T-cell (primary cell): Measurements from ENCODE around the gene RHOT2. TPM values are rescaled to one million over a fixed set of nuclear protein-coding genes. Genes with fewer than 3 reads are reported as not detected.

Source experiments
- ATAC-seq, 4 experiments: fragments of 200-7000 bp in 3 of 4; fragments of 150-1000 bp in 1 of 4; cut with Tn5 transposase; replicated peaks in 1 of 4; 1 replicate in 3 of 4; 2 replicates in 1 of 4; pipeline ENCODE4 v1.10.0; 2021; ENCODE audit warnings: moderate library complexity in 3 of 4, mild to moderate bottlenecking in 2 of 4, moderate number of reproducible peaks in 1 of 4
- CTCF ChIA-PET, 2 donors: fragments of 300-600 bp; sonication (Branson Sonifier 250); formaldehyde crosslinking; loops; one replicate each; lab custom pipeline; 2022; ENCODE audit warnings: antibody characterized with exemption in 2 of 2; lab: Charles Lee
- POLR2A ChIA-PET, 2 donors: fragments of 300-600 bp; sonication (Branson Sonifier 250); formaldehyde crosslinking; loops; one replicate each; lab custom pipeline; 2022; ENCODE audit warnings: antibody characterized with exemption in 2 of 2; lab: Charles Lee
- DNase-seq, 35 experiments: peaks; one replicate each; pipeline versions ENCODE4 v3.0.0 to v3.0.0-alpha.2; 2013 to 2023
- H3K27ac ChIP-seq: one replicate; pipeline ENCODE4 v1.5.1; 2013; ENCODE audit warnings: low read length
- H3K27me3 ChIP-seq, 2 experiments: replicated peaks in 1 of 2; 1 replicate in 1 of 2; 2 replicates in 1 of 2; pipeline versions ENCODE4 v1.6.1 to v1.7.0; 2013; ENCODE audit warnings: low read length in 1 of 2, mixed read lengths in 1 of 2; ENCODE audit not compliant: control insufficient read depth in 2 of 2, insufficient read depth in 2 of 2; ENCODE audit errors: extremely low read depth in 1 of 2
- H3K36me3 ChIP-seq, 2 donors: 1 replicate in 1 of 2; 2 replicates in 1 of 2; pipeline versions ENCODE4 v1.6.1 to v1.7.0; 2013; ENCODE audit warnings: low read length in 1 of 2; ENCODE audit not compliant: control insufficient read depth in 2 of 2, insufficient read depth in 1 of 2; ENCODE audit errors: extremely low read depth in 1 of 2
- H3K4me1 ChIP-seq, 2 experiments: 1 replicate in 1 of 2; 2 replicates in 1 of 2; pipeline versions ENCODE4 v1.6.1 to v1.7.0; 2013; ENCODE audit warnings: low read length in 2 of 2, mixed read lengths in 1 of 2; ENCODE audit not compliant: insufficient read depth in 2 of 2, control insufficient read depth in 1 of 2; ENCODE audit errors: extremely low read depth in 1 of 2
- H3K4me3 ChIP-seq, 2 donors: 1 replicate in 1 of 2; 2 replicates in 1 of 2; pipeline versions ENCODE4 v1.5.1 to v1.7.0; 2013; ENCODE audit warnings: mild to moderate bottlenecking in 2 of 2, low read length in 1 of 2, moderate library complexity in 1 of 2; ENCODE audit not compliant: control insufficient read depth in 1 of 2; ENCODE audit errors: extremely low read depth in 1 of 2
- H3K9me3 ChIP-seq: 2 replicates; pipeline ENCODE4 v1.7.0; 2013
- H3K27ac Mint-ChIP-seq, 2 donors: one replicate each; pipeline ENCODE4 v1.8.0; 2020 to 2021; ENCODE audit warnings: mild to moderate bottlenecking in 2 of 2, mixed read lengths in 2 of 2
- H3K27me3 Mint-ChIP-seq, 2 donors: one replicate each; pipeline ENCODE4 v1.8.0; 2021 to 2022; ENCODE audit warnings: mixed read lengths in 2 of 2
- H3K36me3 Mint-ChIP-seq: one replicate; pipeline ENCODE4 v1.8.0; 2021; ENCODE audit warnings: mixed read lengths
- H3K4me1 Mint-ChIP-seq, 3 donors: one replicate each; pipeline ENCODE4 v1.8.0; 2020 to 2022; ENCODE audit warnings: mixed read lengths in 3 of 3, mild to moderate bottlenecking in 1 of 3
- H3K4me3 Mint-ChIP-seq, 3 donors: one replicate each; pipeline ENCODE4 v1.8.0; 2020 to 2022; ENCODE audit warnings: mild to moderate bottlenecking in 3 of 3, mixed read lengths in 3 of 3, moderate library complexity in 3 of 3
- H3K9me3 Mint-ChIP-seq, 3 donors: one replicate each; pipeline ENCODE4 v1.8.0; 2020 to 2022; ENCODE audit warnings: mixed read lengths in 3 of 3
- WGBS: methylation state at CpG from one replicate; pipeline ENCODE4 v1.1.5; 2013; ENCODE audit warnings: missing lambda C conversion rate; ENCODE audit not compliant: insufficient coverage; 5-methylcytosine and 5-hydroxymethylcytosine counted together
- total RNA-seq, 35 experiments: library from RNA in 6 of 35; stranded (reverse) in 6 of 35; fragments of 120-200 nt in 1 of 35; gene quantifications; one replicate each; pipeline versions ENCODE4 v1.2.1 to v1.2.4 and lab custom pipeline; 2013 to 2026

The RHOT2 gene
- total RNA-seq, 5 donors from 2014 or later (not counting 1 experiment from before 2014, with no cell fraction given) = 181 to 320 (median 286) TPM

DNA sequence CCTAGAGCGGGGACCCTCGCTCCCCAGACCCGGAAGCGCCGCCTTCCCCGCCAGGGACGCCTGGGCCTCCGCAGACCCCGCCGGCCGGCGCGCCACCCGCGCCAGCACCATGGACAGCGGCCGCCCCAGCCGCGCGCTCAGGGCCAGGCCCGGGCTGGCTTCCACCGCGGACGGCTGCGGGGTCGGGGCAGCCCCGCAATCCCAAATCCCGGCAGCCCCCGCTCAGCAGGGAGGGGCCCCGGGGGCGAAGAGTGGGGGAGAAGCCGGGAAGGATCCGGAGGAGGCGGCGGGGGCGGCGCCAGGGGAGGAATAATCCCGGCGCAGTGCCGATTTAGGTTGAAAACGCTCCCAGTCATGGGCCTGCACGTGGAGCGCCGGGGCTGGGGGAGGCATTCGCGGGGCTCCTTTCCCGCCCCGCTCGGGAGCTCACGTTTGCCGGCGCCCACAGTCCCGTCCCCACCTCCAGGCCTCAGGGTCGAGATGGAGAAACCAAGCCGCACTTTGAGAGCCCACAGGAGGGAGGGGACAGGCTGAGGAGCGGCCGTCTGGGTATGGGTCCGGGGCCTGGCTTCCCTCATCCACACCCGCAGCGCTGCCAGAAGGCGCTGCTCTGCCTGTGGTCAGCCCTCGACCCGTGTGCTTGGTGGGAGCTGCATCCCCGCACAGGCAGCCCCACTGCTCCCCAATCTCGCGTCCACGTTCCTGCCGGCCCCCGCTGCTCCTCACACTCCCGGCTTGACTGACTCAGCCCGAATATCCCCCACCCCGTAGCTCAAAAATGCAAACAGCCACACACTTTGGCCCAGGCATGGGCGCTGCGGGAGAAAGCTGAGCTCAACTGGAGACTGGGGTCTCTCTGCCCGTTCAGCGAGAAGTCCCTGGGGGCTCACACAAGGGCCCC is 33.0 kb downstream of the RHOT2 start:
- no peaks in the 10 kb centered on the region for H3K9me3 Mint-ChIP-seq
- H3K36me3 Mint-ChIP-seq = no peaks in the 10 kb centered on the region
- no peak overlapping the region for H3K4me3 ChIP-seq
- H3K36me3 ChIP-seq = no peaks in the 10 kb centered on the region
- no peak overlapping the region for H3K27ac ChIP-seq
- H3K27me3 Mint-ChIP-seq = peaks cover 8 to 24% of the 10 kb centered on the region in 2 donors
- 7% methylated on average over 66 of the region's 76 CpGs for WGBS
- no peak overlapping the region for H3K4me3 Mint-ChIP-seq
- POLR2A ChIA-PET = no interaction called here
- peaks cover 8 to 54% of the 10 kb centered on the region in 2 experiments for H3K4me1 ChIP-seq
- H3K27ac Mint-ChIP-seq = no peak overlapping the region
- ATAC-seq = peak; percentile 51 to 73 (median 58)
- H3K4me1 Mint-ChIP-seq = peaks cover 7 to 28% (median 17%) of the 10 kb centered on the region in 3 donors
- CTCF ChIA-PET = no interaction called here
- H3K27me3 ChIP-seq = peaks cover 0 to 69% of the 10 kb centered on the region in 2 experiments
- no peaks in the 10 kb centered on the region for H3K9me3 ChIP-seq
- peak in 16 of 35 experiments; percentile 17 to 74 (median 44) for DNase-seq

- POLR2A ChIA-PET = no interaction called here
- Histone ChIP-seq H3K4me3 (no peak overlapping the region), H3K36me3 (no peaks in the 10 kb centered on the region), H3K27me3 (peaks cover 0 to 78% of the 10 kb centered on the region in 2 experiments), H3K27ac (no peak overlapping the region), H3K9me3 (no peaks in the 10 kb centered on the region), H3K4me1 (peaks cover 3 to 53% of the 10 kb centered on the region in 2 experiments)
- peaks cover 12 to 36% of the 10 kb centered on the region in 2 donors for H3K27me3 Mint-ChIP-seq
- H3K4me1 Mint-ChIP-seq = peaks cover 0 to 29% (median 14%) of the 10 kb centered on the region in 3 donors
- WGBS = 86% methylated on average over 19 of the region's 19 CpGs
- H3K4me3 Mint-ChIP-seq = no peak overlapping the region
- DNase-seq = no peak
- H3K27ac Mint-ChIP-seq = no peak overlapping the region
- no peaks in the 10 kb centered on the region for H3K9me3 Mint-ChIP-seq
- CTCF ChIA-PET = no interaction called here
- ATAC-seq = no peak
- H3K36me3 Mint-ChIP-seq = no peaks in the 10 kb centered on the region
Observed at GRCh38 chr16:702341-702740, 34.4 kb downstream of the RHOT2 start.

- POLR2A ChIA-PET = no interaction called here
- Histone ChIP-seq H3K27me3 (peaks cover 1 to 82% of the 10 kb centered on the region in 2 experiments), H3K27ac (no peak overlapping the region), H3K4me1 (peaks cover 3 to 48% of the 10 kb centered on the region in 2 experiments), H3K36me3 (no peaks in the 10 kb centered on the region), H3K4me3 (no peak overlapping the region), H3K9me3 (no peaks in the 10 kb centered on the region)
- 85% methylated on average over 12 of the region's 12 CpGs for WGBS
- DNase-seq (no peak), ATAC-seq (no peak)
- CTCF ChIA-PET = no interaction called here
- Mint-ChIP-seq H3K27ac (no peak overlapping the region), H3K27me3 (peaks cover 20 to 43% of the 10 kb centered on the region in 2 donors), H3K36me3 (no peaks in the 10 kb centered on the region), H3K4me1 (peaks cover 0 to 26% (median 14%) of the 10 kb centered on the region in 3 donors), H3K9me3 (no peaks in the 10 kb centered on the region), H3K4me3 (no peak overlapping the region)
Observed at GRCh38 chr16:703406-703805, 35.5 kb downstream of the RHOT2 start.

DNA sequence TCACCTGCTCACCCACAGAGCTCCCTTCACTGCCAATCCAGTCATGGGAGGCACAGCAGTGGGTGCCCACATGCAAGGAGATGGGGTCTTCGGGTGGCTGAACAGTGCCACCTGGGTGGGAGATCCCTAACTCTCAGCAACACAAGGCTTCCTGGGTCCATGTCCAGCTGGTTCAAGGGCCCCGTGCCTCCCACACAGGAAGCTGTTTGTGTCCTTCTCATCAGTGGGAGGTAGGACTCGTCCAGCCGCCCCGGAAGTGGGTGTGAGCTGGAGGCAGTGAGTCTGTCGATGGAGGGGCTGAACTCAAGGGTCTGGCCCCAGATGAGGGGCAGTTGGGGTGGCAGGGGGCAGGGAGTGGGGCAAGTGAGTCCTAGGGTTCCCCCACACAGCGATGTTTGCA is 36.1 kb downstream of the RHOT2 start:
- peaks cover 7 to 86% of the 10 kb centered on the region in 2 experiments for H3K27me3 ChIP-seq
- H3K9me3 Mint-ChIP-seq = no peaks in the 10 kb centered on the region
- no peak overlapping the region for H3K27ac ChIP-seq
- no peaks in the 10 kb centered on the region for H3K36me3 ChIP-seq
- H3K4me1 ChIP-seq = peaks cover under 1 to 42% of the 10 kb centered on the region in 2 experiments
- no peak for ATAC-seq
- no peak for DNase-seq
- H3K36me3 Mint-ChIP-seq = no peaks in the 10 kb centered on the region
- ChIA-PET POLR2A (no interaction called here), CTCF (no interaction called here)
- 75% methylated on average over 5 of the region's 7 CpGs for WGBS
- H3K9me3 ChIP-seq = no peaks in the 10 kb centered on the region
- H3K4me1 Mint-ChIP-seq = peaks cover 0 to 24% (median 11%) of the 10 kb centered on the region in 3 donors
- H3K27ac Mint-ChIP-seq = no peak overlapping the region
- peaks cover 22 to 50% of the 10 kb centered on the region in 2 donors for H3K27me3 Mint-ChIP-seq
- no peak overlapping the region for H3K4me3 ChIP-seq
- H3K4me3 Mint-ChIP-seq = no peak overlapping the region

DNA sequence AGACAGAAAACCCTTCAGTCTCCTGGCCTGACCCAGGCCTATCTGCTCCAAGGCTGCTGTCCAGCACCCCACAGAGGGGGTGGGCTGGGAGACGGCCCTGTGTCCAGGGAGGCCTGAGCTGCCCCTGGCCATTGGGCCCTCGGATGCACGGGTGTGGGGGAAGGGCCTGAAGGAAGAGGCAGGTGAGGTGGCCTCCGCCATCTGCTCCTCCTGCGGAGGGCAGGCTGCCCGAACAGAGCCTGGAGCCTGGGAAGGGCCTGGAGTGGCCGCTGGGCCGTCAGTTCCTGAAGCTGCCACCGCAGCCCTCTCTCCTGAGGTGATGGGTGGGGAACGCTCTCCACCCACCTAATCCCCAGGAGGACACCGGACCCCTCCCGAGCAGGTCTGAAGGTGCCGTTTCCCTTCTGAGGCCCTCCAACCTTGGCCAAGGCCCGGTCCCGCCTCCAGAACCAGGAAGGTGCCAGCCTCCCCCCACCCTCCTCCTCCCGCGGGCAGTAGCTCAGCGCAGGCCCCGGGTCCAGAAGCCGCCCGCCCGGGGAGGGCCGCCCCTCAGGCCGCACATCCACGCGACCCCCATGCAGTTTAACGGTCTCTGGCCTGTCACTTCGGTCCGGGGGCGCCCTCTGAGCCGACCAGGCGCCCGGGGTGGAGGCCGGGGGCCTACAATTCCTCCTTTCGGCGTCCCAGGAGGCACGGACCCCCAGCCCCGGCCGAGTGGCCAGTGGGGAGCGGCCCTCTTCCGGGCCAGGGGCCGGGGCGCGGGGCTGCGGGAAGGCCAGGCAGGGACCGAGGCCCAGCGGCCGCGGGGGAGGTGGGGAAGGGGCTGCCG is 36.8 kb downstream of the RHOT2 start:
- ATAC-seq = no peak
- H3K9me3 Mint-ChIP-seq = no peaks in the 10 kb centered on the region
- H3K27me3 Mint-ChIP-seq = peaks cover 26 to 57% of the 10 kb centered on the region in 2 donors

More for the DNA sequence above, 36.8 kb downstream of the RHOT2 start:
- no peak overlapping the region for H3K4me3 ChIP-seq
- ChIA-PET CTCF (no interaction called here), POLR2A (interaction anchor here in 1 of 2 donors (0.6 kb wide), 1 partner anchor 23 kb away, joined by 4 read pairs; no protein-coding TSS in a partner anchor)
- 12% methylated on average over 30 of the region's 50 CpGs for WGBS
- H3K36me3 ChIP-seq = no peaks in the 10 kb centered on the region
- no peak for DNase-seq
- no peak overlapping the region for H3K27ac Mint-ChIP-seq
- H3K27ac ChIP-seq = no peak overlapping the region
- H3K27me3 ChIP-seq = peaks cover 8 to 90% of the 10 kb centered on the region in 2 experiments
- peak overlapping the region in 1 of 3 donors; percentile 51 for H3K4me3 Mint-ChIP-seq
- peaks cover 0 to 16% (median 8%) of the 10 kb centered on the region in 3 donors for H3K4me1 Mint-ChIP-seq
- no peaks in the 10 kb centered on the region for H3K36me3 Mint-ChIP-seq
- peaks cover 0 to 35% of the 10 kb centered on the region in 2 experiments for H3K4me1 ChIP-seq
- H3K9me3 ChIP-seq = no peaks in the 10 kb centered on the region
